Colonic mucosa (tissue), 4 donors: ENCODE measurements around the gene ESR2. TPM values are rescaled to one million over a fixed set of nuclear protein-coding genes. Genes with fewer than 3 reads are reported as not detected.

Experiments
- DNase-seq: peaks from one replicate; pipeline ENCODE4 v3.0.0-alpha.2; 2020
- H3K27ac ChIP-seq: fragments of 200-600 bp; one replicate; pipeline ENCODE4 v1.8.0; 2021
- H3K27me3 ChIP-seq: fragments of 200-600 bp; one replicate; pipeline ENCODE4 v1.8.0; 2021
- H3K36me3 ChIP-seq: fragments of 200-600 bp; one replicate; pipeline ENCODE4 v1.8.0; 2021
- H3K4me1 ChIP-seq: fragments of 200-600 bp; one replicate; pipeline ENCODE4 v1.8.0; 2021; ENCODE audit warnings: mild to moderate bottlenecking
- H3K4me3 ChIP-seq: fragments of 200-600 bp; one replicate; pipeline ENCODE4 v1.8.0; 2021
- H3K9ac ChIP-seq, 2 donors: one replicate each; pipeline ENCODE4 v1.7.0; 2013; ENCODE audit warnings: control low read depth in 2 of 2, low read depth in 2 of 2, low read length in 2 of 2
- H3K9me3 ChIP-seq: fragments of 200-600 bp; one replicate; pipeline ENCODE4 v1.8.0; 2021
- intact Hi-C: fragments of 100-400 bp; cut with DNase I; formaldehyde crosslinking; loops from one replicate; pipeline ENCODE4 v1.14.1; 2022
- total RNA-seq, 2 donors: library from RNA; stranded (reverse); fragmentation: NEBNext Ultra II Directional in 1 of 2; extraction: Animal tissue kit (Norgen Biotek cat#: 25700) in 1 of 2; gene quantifications; one replicate each; pipeline ENCODE4 v1.2.1, GENCODE V29; 2021
- TF ChIP-seq, protein P1 (sequence below): fragments of 200-600 bp; IDR thresholded peaks from one replicate; pipeline ENCODE4 v1.8.0; 2022; ENCODE audit warnings: antibody characterized with exemption, mild to moderate bottlenecking
- donor health status: healthy.
- donor health status: DM: no; HTN: no; CAD: no.
- donor health status: DM: no; HTN: no; CAD: no.

Gene ESR2
- total RNA-seq, 2 donors from 2014 or later, result 0.42 to 0.85 TPM

DNA sequence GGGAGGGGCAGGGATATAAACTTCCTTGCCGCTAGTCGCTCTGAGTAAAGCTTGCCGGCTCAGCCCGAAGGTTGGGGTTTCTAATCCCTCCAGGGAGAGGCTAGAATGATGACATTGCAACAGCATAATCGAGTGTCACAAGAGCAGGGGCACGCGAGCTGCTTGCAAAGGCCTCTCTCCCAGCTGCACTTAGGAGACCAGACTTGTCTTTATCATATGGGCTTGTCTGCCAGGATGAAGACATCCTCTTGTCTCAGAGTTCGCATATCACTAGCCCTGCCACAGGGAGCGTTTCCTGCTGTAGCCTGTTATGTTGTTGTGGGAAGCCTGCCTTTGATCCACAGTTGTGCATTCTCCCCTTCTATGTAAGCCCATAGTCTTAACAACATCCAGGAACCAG, 180.0 kb downstream of the ESR2 start:
- Histone ChIP-seq H3K9ac (peak overlapping the region in 1 of 2 donors; percentile 59), H3K27ac (no peak overlapping the region)
- peak; percentile 47 for DNase-seq

DNA sequence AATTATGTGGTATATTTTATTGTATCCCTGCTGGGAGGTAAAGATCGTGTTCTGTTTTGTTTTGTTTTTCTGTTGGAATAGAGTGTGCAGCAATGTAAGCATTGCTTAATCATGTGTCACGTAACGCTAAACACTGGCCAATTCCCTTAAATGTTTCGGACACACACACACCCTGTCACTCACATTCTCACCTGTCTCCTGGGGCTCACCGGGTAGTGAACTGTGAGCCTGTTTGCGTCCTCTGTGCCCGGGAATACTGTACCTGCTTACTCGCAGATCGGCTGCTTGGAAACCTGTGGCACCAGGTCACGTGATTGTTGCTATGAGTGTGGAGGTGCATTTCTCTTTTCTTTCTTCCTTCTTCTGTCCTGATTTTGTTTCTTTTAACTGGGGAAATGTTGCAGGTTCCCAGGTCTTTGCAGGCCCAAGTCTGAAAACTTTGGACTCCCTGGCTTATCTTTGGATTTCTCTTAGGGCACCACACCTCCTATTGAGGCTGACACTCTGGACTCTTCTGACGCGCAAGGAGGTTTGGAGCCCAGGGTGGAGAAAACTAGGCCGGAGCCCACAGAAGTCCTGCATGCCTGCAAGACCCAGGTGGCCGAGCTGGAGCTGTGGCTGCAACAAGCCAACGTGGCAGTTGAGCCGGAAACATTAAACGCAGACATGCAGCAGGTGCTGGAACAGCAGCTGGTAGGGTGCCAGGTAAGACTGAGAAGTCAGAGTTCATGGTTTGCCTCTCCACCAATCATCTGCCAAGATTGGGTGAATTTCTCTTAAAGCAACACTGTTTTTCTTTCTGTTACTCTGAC, 181.1 kb downstream of the ESR2 start:
- Histone ChIP-seq H3K36me3 (no peaks in the 10 kb centered on the region), H3K4me3 (no peak overlapping the region), H3K9ac (peak overlapping the region in 1 of 2 donors; percentile 69), H3K27ac (peak overlapping the region; percentile 81), H3K27me3 (no peaks in the 10 kb centered on the region), H3K9me3 (no peaks in the 10 kb centered on the region), H3K4me1 (no peaks in the 10 kb centered on the region)
- peak; percentile 86 for DNase-seq
- TF ChIP-seq, protein P1, sequence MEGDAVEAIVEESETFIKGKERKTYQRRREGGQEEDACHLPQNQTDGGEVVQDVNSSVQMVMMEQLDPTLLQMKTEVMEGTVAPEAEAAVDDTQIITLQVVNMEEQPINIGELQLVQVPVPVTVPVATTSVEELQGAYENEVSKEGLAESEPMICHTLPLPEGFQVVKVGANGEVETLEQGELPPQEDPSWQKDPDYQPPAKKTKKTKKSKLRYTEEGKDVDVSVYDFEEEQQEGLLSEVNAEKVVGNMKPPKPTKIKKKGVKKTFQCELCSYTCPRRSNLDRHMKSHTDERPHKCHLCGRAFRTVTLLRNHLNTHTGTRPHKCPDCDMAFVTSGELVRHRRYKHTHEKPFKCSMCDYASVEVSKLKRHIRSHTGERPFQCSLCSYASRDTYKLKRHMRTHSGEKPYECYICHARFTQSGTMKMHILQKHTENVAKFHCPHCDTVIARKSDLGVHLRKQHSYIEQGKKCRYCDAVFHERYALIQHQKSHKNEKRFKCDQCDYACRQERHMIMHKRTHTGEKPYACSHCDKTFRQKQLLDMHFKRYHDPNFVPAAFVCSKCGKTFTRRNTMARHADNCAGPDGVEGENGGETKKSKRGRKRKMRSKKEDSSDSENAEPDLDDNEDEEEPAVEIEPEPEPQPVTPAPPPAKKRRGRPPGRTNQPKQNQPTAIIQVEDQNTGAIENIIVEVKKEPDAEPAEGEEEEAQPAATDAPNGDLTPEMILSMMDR, result no peak
- intact Hi-C loops, result no loop called here

More for the DNA sequence above, 180.0 kb downstream of the ESR2 start:
- no peaks in the 10 kb centered on the region for H3K9me3 ChIP-seq
- no peaks in the 10 kb centered on the region for H3K27me3 ChIP-seq
- H3K36me3 ChIP-seq, result no peaks in the 10 kb centered on the region
- TF ChIP-seq, protein P1, result no peak
- no peaks in the 10 kb centered on the region for H3K4me1 ChIP-seq
- intact Hi-C loops, result no loop called here
- no peak overlapping the region for H3K4me3 ChIP-seq

DNA sequence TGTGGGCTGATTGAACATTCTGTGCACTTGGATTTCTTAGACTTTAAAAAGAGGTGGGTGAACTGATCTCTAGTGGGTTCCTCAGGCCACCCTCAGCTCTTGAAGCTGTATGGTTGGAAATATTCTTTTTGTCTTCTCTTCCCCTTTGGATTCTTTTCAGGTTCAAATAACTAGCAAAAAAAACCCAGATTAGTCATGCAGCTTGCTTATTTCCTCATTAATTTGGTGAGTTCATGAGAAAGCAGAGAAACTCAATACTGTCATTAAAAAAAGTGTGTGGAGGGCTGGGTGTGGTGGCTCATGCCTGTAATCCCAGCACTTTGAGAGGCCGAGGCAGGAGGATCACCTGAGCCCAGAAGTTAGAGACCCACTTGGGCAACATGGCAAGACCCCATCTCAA, 183.4 kb downstream of the ESR2 start:
- H3K36me3 ChIP-seq, result no peaks in the 10 kb centered on the region
- no peaks in the 10 kb centered on the region for H3K9me3 ChIP-seq
- H3K9ac ChIP-seq, result no peak overlapping the region
- no peak overlapping the region for H3K4me3 ChIP-seq
- no peak for DNase-seq
- H3K4me1 ChIP-seq, result no peaks in the 10 kb centered on the region
- TF ChIP-seq, protein P1, result no peak
- no peaks in the 10 kb centered on the region for H3K27me3 ChIP-seq
- H3K27ac ChIP-seq, result no peak overlapping the region
- intact Hi-C loops, result no loop called here

DNA sequence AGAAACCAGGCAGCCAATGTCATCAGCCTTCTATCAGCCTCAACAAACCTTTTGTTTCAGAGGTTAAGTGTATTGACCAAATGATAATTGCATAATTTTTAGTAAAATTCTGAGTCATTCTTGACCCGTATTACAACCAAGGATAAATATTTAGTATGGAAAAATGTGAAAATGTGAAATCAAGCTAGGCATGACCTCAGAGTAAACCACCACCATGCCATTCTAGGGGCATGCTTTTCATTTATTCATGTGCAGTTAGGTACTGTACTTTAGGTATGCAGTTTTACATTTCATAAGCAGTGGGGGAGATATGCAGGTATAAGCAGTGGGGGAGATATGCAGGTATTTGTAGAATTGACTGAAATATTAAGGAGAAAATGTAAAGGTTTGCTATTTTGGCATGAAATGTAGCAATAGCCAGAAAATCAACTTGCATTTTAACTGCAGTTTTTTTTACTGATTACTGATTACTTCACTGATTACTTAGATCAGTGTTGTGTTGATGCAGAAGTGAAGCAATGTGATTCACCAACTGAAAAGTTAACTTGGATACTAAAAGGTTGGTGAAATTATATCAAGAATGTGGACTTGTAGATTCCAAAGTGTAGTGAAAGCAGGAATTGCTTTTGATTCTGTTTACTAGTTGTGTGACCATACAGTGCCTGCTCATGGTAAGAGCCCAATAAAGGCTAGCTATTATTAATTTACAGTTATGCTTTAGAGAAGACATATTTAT, 184.2 kb downstream of the ESR2 start:
- no peaks in the 10 kb centered on the region for H3K9me3 ChIP-seq
- intact Hi-C loops, result no loop called here
- no peak overlapping the region for H3K27ac ChIP-seq
- no peaks in the 10 kb centered on the region for H3K36me3 ChIP-seq
- no peak for DNase-seq
- H3K27me3 ChIP-seq, result no peaks in the 10 kb centered on the region
- H3K4me3 ChIP-seq, result no peak overlapping the region
- H3K4me1 ChIP-seq, result no peaks in the 10 kb centered on the region
- TF ChIP-seq, protein P1, result no peak
- H3K9ac ChIP-seq, result no peak overlapping the region

DNA sequence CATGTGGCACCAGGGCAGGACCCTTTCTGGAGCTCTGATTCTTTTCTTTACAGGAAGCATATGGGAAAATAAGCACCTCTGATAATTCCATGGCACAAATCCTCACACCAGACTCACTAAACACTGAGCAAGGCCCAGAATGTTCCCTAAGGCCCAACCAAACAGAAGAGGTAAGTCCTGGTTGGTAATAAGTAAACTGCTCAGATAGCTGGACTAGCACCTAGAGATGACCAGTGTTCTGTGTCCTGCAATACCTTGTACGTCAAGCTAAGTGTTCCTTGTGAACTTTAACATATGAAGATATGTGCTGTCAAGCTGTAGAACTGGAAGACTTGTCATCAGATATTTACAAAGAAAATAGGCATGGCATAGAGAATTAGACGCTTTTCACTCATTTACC, 186.7 kb downstream of the ESR2 start:
- Histone ChIP-seq H3K4me3 (no peak overlapping the region), H3K27ac (no peak overlapping the region), H3K36me3 (no peaks in the 10 kb centered on the region), H3K9ac (no peak overlapping the region), H3K27me3 (no peaks in the 10 kb centered on the region), H3K4me1 (no peaks in the 10 kb centered on the region), H3K9me3 (no peaks in the 10 kb centered on the region)
- no peak for DNase-seq
- intact Hi-C loops, result no loop called here
- TF ChIP-seq, protein P1, result no peak
